DMS53 treated with DMSO at 0.1 percent for 48 hours (cell line): ENCODE data around the gene DLGAP3.

ENCODE experiments used
- DNase-seq: peaks from one replicate; lab custom pipeline; 2025; ENCODE audit not compliant: unreplicated experiment; lab: John Stamatoyannopoulos, UW

Gene DLGAP3

DNA sequence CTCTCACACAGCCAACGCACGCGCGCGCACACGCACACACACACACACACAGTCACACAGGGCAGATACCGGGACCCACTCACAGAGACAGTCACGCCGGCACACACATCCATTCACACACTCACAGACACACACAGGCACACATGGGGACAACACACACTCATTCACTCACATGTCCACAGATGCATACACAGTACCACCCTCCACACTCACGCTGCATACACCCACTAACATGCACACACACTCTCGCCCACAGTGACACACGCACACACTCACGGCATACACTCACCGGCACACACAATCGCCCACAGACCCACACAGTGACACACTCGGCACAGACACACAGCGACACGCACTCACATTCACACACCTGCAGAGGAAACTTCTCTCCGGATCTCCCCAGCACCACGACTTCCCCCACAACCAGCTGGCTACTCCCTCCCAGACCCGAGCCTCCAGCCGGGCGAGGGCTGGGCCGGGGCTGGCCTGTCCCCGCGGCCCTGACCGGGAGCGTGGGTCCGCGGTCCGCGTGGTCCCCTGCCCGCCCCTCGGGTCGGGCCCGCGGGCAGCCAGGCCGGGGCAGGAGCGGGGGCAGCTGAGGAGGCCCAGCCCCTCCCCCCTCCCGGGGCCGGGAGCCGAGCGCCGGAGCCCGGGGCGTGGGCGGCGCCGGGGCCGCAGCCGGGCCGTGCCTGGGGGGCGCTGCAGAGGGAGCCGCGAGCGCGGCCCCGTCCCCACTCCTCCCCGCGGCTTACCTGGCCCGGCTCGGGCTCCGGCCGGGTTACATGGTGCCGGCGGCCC lies 552 bp downstream of the DLGAP3 start:
- no peak for DNase-seq

DNA sequence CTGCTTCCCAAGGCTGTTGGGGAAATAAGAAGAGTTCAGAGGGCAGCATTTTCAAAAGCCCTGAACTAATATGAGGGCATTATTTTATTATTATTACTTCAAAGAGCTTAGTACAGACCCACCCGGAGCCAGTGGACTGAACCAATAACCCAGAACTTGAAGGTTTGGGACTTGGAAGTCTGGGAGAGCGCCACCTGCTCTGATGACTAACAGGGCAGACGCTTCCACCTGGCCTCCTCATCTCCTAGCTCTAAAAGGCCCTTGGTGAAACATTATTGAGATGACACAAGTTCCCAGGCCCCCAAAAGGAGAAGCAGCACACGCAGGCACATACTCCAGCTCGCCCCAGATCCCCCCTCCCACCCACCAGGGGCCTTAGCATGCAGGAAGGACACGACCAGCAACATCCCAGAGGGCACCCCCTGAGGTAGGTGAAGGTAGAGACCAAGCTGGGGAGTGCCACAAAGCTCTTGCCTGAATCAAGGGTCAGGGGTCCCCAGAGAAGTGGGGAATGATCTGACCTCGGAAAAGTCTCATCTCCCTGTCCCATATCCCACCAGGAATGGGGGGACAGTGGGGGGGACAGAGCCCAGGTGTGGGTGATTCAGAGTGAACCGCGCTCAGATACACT lies 1.3 kb downstream of the DLGAP3 start:
- DNase-seq = no peak

DNA sequence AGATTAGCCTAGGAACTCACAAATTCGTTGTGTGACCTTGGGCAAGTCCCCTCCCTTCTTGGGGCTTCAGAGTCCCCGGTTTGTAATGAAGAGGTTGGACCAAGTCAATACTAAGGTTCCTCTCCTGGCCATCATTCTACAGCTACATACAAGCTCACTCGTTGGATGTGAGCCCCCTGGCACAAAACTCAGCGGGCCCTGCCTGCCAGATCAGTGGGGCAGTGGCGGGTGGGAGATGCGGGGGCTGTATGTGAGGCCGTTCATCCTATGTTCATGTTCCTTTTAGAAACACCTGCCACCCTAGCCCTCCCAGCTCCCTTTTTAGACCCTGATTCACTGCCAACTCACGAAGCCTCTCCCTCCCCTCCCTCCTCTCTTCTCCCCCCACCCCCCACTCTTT lies 2.1 kb downstream of the DLGAP3 start:
- DNase-seq = no peak

DNA sequence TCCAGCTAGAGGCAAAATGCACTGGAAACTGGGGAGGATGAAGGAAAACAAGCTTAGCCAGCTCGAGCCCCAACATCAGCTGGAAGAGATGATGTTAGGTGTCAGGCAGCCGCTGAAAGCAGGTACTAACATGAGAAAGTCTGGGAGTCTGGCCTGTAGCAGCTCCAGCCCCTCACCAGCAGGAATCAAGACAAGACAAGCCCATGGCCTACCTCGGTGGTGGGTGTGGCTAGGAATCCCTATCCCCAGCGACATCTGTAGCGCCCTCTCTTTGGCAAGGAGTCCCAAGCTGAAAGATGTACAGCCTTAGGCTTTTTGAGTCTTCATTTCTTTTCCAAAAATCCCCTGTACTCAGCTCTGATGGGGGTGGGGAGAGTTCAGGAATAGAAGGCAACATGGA lies 2.6 kb downstream of the DLGAP3 start:
- no peak for DNase-seq

DNA sequence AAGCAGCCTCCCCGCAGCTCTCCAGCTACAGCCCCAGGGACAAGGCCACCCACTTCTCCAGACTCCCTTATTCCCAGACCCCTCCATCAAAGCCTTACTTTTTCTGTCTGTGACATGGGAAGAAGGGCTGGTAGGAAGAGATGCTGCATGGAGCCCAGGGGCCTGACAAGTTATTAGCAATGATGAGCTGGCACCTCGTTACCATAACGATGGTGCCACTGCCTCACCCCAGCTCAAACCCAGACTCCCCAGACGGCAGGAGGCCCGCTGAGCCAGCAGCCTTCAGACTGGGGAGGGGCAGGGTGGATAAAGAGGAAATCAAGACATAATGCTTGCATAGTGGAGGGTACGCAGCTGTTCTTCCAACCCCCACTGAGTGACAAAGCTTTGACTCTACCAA lies 3.3 kb downstream of the DLGAP3 start:
- no peak for DNase-seq

DNA sequence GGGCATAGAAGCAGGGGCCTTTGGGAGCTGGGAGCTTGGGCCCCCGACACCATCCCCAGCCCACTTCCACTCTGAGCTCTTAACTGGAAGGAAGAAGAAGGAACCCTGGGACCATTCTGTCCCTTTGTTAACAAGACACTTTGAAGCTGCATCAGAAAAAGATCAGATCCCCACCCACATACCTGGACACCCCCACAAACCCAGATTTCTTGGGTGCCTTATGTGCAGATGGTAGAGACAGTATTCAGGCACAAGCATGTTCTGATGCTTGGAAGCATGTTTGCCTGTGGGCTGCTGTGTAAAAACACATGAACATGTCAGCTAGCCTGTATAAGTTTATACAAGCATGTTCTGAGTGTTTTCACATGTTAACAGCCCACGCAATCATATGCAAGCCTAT lies 3.7 kb downstream of the DLGAP3 start:
- no peak for DNase-seq

DNA sequence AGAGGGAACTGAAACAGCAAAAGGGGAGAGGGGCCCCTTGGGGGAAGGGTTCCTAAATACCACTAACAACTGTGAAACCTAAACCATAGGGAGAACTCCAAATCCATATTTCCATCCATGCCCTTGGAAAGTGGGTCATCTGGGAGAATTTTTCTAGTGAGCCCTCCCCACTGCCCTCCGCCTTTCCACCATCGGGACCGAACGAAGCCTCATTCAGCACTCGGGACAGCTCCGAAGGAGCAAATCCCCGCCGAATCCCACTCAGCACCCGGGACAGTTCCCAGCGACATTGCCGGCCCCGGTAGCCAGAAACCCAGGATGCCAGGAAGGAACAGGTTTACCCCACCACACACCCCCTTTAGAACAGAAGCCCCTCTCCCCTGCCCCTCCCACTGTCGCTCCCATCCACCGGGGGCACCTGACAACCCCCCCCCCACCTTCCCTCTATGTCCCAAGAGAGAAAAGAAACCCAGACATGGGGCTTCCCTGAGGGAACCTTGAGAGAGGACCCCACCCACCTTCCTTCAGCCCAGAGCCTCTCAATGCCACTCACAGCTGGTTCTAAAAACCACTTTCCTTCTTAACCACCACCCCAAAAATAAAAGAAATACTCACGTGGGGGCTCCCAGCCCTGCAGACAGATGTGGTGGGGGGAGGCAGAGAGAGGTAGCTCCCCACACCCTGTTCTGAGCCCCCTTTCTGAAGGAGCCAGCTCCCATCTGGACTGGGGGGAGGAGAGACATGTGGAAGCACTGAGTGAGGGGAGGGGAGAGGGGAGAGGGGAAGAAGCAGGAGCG lies 4.5 kb downstream of the DLGAP3 start:
- DNase-seq = no peak

DNA sequence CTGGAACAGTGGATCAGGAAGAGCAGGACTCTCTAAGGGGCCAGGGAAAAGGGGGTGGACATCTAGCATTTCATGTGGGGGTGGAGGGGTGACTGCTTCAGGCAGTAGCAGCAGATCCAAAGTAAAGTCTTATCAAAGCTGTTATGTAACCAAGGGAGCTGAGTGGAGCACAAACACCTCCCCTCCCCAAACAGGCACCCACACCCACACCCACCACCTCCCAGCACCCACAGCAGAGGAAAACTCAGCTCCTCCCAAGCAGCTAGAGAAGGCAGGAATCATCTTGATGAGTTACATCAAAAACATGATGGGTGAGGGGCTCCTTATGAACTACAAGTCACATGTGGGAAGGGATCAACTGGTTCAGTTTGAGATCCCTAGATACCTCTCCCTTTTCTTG lies 6.0 kb downstream of the DLGAP3 start:
- no peak for DNase-seq

DNA sequence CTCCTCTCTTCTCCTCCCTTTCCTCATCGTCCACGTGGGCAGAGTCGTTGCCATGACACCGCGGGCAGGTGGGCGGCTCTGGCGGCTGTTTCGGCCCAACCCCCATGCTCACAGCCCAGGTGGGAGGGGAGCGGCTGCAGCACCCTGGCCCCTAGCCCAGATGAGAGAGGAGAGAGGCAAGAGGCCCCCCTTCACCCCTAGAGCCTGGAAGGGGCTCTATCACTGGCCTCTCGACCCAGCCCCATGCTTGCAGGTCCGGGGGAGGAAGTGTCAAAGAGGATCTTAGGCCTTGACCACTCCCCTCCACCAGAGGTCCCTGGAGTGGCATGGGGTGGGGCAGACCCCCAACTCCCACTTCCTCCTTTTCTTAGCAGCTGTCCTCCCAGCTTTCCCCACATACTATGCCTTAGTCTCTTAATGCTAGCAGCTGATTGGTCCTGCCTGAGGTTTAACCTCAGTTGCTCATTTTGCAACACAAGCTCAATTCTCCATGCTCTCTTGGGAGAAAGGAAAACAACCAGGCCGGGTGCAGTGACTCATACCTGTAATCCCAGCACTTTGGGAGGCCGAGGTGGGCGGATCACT lies 10.4 kb downstream of the DLGAP3 start:
- no peak for DNase-seq

DNA sequence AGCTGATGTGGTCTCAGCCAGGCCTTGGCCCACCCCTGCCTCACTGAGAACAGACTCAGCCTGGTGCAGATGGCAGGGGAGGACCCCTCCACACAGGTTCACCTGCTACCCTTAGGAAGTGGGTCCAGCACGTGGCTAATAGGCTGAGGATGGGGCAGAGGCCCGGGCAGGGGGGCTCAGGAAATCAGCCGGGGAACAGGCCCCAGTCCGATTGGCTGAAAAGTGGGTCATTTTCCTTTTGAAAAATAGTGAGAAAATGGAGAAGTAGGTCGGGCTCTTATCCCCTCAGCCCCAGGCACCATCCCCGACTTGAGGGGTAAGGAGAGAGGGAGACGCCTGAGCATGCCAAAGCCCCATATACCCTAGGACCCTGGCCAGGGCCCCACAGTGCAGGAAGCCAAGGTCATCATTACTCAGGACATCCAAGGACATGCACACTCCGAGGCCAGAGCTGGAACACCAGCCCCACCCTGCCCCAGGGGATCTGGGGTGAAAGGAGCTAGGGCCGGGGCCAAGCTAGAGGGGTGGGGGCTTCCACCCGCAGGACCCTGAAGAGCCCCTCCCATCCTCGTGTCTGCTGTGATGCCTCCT lies 11.0 kb downstream of the DLGAP3 start:
- DNase-seq = no peak

DNA sequence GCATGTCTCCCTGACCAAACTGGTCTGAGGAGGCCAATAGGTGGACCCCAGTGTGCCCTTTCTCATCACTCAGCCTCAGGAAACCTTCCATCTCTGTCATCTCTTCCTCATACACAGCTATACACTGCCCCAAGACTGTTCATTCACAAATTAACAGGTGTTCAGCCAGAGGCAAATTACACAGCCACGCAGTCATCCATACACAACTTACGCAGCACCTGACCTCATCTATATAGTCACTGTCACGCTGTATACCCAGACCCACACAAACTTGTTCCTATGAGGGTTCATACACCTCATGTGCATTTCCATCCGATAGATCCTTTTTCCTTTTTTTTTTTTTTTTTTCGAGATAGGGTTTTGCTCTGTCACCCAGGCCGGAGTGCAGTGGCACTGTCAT lies 12.4 kb downstream of the DLGAP3 start:
- DNase-seq = no peak

DNA sequence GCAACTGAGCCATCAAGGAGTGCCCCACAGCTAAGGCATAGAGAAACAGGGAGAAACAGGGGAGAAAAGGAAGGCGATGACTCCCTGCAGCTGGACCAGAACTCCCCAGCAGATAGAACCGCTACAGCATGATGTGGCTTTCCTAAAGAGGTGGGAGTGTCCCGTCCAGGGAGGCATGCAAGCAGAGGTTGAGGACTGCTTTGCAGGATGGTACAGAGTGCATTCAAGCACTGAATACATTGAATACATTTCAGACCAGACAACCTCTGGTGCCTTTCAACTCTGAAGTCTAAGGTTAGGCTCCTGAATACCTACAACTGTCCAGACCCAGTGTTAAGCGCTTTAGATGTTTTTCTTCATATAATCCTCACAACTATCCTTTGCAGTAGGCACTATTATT lies 13.3 kb downstream of the DLGAP3 start:
- no peak for DNase-seq

DNA sequence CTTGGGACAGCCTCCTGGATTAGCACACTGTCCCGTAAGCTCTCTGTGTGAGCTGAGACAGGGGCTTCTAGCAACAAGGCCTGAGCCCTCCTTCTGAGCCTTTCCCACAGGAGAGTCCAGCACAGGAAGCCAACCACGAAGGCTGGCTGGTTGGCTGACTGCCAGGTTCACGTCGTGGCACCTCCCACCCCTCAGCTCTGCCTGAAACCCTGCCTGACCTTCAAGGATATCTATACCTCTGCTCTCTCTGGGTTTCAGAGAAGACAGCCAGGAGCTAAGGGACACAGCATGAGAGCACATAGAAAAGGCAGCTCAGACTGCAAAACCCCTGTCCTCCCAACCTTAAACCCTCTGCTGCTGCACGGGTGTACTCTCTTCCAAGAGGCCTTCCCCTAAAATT lies 13.9 kb downstream of the DLGAP3 start:
- DNase-seq = no peak

DNA sequence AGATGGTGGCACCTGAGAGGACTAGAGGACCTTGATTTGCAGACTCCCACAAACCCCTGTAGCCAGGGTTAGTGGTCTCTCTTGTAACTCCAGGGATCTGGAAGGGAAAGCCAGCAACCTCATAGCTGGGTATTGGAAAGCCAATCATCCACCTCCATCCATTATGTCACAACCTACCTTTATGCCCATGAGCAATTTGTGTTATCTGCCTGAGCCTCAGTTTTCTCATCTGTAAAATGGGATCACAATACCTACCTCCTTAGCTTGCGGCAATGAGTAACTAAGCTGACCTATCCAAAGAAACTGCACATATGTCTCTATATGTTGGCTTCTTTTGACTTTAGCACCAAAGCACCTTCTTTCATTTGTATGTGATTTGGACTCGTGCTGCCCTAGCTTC lies 14.5 kb downstream of the DLGAP3 start:
- DNase-seq = no peak

DNA sequence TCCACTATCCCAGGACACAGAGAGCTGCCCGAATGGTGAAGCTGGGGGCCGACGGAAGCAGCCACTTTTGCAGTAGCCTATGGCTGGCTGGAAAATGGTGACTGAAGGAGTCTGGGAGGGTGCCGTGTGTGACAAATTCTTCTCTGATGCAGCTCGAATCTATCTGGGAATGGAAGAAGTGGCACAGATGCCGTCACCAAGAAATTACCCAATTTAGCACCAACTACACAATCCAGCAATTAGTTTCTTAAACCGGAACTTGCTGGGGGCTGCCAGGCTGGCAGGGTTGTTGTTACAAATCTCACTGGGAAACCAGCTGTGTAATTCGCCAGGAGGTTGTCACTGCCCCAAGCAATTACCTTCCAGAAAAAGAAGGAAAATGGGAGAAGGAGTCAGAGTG lies 18.0 kb downstream of the DLGAP3 start:
- DNase-seq = no peak

DNA sequence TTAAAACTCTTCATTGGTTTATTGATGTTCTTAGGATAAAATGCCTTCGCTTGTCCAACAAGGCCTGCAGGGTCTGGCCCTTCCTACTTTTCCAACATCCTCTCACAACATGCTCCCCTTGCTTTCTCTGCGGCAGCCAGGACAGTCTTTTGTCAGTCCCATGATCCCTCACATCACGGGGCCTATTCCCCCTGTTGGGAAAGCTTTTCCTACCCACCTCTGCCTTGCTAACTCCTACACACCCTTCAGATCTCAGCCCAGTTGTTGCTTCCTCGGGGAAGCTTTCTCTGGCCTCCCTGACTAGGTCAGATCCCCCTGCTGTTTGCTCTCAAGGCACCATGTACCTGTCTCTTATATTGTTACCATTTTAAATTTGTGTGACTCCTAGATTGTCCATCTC lies 19.0 kb downstream of the DLGAP3 start:
- no peak for DNase-seq

DNA sequence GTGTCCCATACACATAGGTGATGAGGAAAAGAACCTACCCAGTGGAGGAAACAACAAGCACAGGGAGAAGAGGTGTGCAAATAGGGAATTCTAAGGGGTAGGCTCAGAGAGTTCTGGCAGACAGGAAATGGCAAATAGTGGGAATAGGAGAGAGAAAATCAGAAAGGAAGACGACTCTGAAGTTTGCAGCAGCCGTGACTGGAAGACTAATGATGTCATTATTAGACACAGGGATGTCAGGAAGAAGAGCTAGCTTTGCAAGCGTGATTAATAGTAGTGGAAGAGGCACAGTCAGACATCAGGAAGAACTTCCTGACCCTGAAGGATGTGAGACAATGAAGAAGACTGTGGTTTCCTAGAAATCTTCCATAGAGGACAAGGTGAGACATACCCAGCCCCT lies 21.1 kb downstream of the DLGAP3 start:
- DNase-seq = no peak

DNA sequence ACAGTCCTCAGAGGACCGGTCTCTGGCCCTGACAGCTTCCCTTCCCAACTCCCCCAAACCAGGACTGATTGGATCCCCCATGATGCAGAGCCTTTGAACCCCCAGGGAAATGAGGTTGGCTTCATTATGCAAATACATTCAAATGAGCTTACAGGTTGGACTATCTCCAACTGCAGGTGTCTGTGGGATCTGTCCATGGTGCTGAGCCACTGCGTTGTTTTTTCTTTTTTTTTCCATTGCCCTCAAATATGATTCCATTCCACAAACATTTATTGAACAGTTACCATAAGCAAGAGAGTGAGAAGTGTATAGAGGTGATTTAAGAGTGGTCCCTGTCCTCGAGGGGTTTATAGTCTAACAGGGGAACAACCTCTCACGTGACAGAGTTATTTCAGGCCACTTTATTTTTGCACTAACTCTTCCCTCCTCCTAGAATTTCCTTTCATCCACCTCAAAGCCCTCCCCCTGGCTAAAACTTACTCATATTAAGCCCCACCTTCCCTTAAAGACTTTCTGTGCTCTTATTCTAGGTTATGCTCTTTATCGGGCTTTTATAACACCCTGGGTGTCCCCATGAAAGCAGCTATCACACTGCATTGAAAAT lies 21.9 kb downstream of the DLGAP3 start:
- DNase-seq = no peak

DNA sequence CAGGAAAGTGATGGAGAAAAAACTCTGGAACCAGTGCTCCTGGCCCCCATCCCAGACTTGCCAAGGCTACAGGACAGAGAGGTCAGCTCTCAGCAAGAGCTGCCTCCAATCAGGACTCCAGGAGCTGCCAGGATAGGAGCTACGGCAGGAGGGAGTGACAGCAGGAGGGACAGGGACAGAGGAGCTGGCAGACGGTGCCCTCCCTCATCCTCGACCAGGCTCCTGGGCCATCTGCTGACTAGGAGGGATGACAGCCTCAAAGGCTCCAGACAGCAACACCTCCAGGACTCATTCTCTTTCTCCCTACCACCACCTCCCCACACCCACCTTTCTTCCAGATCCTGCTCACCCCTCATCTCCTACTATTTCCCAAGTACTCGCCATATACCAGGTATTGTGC lies 22.7 kb downstream of the DLGAP3 start:
- DNase-seq = no peak

DNA sequence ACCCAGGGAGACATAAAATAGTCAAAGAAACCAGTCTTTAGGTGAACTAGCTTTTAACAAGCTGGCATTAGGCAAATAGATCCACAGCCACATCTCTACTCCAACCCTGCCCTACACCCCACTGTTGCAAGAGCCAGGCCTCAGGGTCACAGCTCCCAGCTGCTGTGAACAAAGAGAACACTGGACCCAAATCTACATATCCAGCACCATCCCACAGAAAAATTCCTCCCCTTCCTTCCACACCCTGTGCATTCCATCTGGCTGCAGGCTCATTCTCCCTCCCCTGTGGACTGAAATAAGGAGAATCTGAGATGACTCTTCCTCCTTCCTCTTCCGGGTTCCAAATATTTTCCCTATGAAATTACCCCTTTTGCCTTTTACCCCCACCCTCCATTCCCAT lies 23.2 kb downstream of the DLGAP3 start:
- DNase-seq = no peak

DNA sequence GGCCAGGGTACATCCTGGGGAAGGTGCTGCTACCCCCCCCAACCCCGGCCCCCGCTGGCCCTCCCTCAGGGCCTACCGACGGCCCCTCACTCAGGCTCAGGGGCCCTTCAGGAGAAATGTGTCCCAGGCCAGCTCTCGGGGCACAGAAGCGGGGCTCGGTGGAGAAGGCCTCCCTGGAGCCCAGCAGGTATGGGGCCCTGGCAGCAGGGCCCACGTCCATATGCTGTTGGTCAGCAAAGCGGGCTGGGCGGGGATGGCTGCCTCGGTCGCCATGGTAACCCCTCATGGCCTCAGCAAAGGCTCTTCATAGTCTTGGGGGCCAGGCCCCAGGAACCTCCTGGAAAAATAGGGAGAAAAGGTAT lies 24.4 kb downstream of the DLGAP3 start:
- DNase-seq = no peak
